NCI-H1694 treated with DMSO at 0.1 percent for 48 hours (cell line): Measurements from ENCODE around the gene DENND6B.

ENCODE experiments used
- DNase-seq: peaks from one replicate; lab custom pipeline; 2025; lab: John Stamatoyannopoulos, UW

DENND6B gene

DNA sequence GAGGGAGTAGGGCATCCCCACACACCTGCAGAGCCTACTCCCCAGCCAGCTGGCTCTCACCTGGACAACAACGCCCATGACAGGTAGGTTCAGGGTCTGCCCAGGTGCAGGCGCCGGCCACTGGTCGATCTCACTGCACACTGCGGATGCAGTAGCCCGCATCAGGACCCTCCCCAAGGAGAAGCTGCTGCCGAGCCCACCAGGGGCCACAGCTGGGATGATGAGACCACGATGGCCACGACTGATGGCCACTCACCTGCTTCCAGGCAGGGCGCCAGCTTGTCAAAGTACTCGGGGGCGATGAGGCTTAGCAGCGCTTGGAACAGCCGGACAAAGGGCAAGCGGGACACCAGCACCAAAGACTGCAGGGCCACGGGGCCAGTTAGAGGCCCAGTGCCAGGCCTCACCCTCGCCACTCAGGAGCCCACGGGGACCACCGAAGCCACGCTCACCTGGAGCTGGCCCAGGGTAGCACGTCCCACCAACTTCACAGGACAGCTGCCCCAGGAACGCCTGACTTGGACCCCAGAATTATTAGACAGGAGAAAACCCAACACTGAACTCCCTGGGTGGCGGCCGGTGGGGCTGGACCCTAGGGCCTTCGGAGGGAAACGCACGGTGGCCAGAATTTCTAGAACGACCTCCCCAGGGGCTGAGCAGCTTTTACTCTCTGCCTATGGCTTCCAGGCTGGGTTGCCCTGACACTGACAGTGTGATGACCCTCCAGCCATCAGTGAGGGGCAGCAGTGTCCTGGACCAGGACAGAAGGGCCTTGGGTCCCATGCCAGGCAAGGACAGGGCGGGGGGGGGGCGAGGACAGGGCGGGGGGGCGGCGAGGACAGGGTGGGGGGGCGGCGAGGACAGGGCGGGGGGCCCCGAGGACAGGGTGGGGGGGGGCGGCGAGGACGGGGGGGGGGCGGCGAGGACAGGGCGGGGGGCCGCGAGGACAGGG is 10.4 kb downstream of the DENND6B start:
- DNase-seq, result no peak

DNA sequence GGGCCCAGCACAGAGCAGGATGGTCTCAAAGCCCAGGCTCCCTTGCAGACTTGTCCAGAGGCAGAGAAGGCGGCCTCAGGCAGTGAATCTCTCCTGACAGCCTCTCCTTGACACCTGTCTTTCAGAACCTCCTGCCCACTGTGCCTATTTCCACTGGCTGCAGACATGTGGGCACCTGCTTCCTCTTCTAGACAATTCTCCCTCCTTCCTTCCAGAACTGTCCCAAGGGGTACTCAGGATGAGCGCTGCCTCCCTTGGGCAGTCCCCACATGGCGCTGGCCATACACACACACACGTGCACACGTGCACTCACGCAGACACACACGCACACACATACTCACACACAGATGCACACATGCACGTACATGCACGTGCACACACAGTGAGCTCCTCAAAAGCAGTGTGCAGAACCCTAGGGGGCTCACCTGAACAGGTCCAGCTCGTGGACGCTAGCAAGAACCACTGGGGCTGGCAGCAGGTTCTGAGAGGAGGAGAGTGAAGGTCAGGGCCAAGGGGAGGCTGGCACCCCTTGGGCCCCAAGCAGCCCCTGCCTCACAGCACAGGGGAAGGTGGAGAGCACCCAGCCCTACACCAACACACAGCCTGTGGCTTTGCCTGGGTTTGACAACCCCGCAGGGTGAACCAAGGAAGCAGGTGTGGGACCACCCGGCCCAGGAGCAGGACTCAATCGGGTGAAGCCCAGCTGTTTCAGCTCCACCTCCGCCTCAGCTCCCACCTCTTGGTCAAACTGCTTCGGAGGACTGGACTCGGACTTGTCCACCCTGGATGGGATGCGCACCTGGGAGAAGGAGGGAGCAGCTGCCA is 11.3 kb downstream of the DENND6B start:
- no peak for DNase-seq

GRCh38 chr22:50314455-50315288 is 12.1 kb downstream of the DENND6B start:
- DNase-seq, result no peak

- DNase-seq, result no peak
Measured at GRCh38 chr22:50314081-50314454, 12.7 kb downstream of the DENND6B start.

DNA sequence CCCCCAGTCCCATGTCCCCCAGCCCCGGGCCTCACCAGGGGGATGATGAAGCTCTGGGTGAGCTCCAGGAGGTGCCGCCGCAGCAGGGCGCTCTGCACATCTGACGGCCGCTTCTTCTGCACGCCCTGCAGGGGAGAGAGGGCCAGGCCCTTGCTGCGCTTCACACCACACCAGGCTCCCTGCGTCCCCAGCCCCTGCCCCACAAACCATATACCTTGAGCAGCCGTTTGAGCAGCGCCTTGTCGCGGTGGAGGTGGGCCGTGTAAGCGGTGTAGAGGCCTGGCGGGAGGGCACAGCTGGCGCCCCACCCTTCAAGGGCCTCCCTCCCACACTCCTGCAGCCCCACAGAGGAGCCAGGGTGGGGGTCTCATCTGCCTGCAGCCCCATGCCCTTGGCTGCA is 13.2 kb downstream of the DENND6B start:
- DNase-seq, result no peak

GRCh38 chr22:50313021-50313420 is 13.8 kb downstream of the DENND6B start:
- DNase-seq, result no peak

- DNase-seq, result no peak
Measured at GRCh38 chr22:50312371-50312770, 14.4 kb downstream of the DENND6B start.

DNA sequence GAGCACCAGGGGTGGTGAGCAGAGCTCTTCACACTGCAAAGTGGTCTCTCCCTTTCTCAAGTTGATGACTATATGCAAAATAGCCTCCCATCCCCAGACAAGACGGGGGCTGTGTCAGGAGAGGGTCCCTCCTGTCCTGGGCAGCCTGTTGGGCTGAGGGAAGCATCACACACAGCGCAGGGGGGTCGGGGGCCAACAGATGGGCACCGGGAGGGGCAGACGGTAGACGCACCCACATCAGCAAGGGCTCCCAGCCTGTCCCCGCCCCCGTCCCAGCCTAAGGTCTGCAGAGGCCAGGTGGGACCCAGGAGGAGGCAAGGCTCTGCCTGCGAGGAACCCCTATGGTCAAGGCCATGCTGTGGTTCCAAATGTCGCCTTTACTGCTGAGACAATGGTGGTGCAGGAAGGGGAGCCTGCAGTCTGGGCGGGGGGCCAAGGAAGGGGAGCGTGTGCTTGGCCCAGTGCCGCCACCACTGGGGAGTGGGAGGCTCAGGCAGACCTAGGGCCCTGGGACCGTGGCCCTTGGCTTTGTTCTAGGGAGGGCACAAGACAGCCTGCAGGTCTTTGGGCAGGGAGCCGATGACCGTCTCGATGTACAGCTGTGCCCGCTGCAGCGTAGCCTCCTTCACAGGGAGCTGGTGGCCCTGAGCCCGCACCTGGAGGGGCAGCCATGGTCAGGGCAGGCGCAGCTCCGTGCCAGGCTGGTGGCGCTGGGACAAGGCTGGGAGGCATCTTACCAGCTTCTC is 15.0 kb downstream of the DENND6B start:
- DNase-seq, result no peak

DNA sequence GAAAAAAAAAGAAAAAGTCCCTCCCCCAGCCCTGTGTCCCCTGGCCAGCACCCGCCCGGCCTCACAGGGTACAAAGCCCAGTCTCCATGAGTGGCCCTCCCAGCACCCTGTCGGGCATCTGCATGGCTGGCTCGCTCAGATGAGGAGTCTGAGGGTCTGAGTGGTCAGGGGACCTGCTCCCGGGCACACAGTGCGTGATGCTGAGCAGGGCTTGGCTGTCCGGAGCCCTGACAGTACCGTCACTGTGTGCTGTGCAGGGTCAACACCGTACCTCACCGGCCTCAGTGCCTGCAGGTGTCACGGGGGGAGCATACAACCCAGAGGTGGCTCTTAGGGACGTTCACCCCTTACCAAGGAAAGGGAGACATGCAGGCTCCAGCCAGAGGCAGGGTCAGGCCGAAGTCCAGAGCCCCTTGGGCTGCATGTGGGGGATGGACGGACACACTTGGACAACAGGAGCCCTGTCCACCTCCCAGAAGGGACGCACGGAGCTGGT is 15.8 kb downstream of the DENND6B start:
- DNase-seq, result no peak

DNA sequence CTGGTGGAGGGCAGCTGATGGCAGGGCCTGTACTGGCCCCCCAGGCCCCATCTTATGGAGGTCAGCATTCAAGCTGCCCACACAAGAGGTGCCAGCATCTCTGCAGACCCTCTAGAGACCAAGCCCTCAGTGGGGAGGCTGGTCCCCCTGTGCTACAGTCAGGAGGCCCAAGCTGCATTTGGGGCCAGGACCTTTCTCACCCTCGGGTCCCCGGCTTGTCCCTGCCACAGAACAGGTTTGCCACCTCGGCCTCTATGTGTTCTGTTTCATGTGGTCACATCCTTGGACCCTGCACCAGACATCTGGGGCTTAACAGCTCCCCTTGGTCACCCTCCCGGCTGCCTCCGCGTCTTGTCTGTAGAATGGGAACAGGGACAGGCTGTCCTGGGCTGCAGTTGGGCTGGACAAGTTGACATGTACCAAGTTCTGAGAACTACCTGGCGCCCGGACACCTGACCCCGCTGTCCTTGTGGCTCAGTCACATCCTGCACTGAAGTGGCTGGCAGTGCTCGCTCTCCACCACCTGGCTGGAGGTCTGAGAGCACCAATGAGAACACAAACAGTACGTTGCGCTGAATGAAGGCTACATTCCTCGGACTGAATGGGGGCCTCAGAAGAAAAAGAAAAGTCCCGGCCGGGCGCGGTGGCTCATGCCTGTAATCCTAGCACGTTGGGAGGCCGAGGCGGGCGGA is 16.6 kb downstream of the DENND6B start:
- no peak for DNase-seq

- DNase-seq, result no peak
Measured at GRCh38 chr22:50309601-50309991, 17.2 kb downstream of the DENND6B start.

- no peak for DNase-seq
Measured at GRCh38 chr22:50308986-50309600, 17.7 kb downstream of the DENND6B start.

GRCh38 chr22:50308597-50308935 is 18.2 kb downstream of the DENND6B start:
- DNase-seq, result no peak

DNA sequence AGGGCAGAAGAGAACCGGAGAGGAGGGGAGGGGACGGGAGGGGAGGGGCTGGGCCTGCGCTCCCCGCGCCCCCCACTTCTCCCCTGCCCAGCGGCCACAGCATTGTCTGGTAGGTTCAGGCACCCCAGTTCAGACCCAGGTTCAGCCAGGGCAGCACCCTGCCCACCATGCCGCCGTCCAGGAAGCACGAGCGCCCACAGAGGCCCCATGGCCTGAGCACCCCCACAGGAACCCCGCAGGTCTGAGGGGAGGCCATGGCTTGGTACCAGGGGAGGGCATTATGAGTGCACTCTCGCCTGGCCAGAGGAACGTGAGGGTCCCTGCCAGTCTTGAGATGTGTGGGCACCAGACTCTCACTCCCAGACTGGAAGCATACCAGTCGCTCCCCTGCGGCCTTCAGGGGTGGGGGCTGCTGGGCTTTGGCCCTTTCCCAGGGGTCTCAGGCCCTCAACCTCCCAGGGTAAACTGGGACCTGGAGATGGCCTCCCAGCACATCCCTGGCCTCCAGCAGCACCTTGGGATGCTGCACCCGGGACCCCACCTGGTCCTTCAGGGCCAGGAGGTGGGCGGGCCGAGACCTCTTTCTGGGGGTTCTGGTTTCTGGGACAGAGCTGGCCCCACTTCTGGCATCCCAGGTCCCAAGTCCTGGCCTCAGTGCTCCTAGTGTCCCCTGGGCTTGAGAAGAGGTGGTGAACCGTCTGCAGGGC is 18.8 kb downstream of the DENND6B start:
- no peak for DNase-seq

- DNase-seq, result peak; percentile 44
Measured at GRCh38 chr22:50306753-50307749, 19.8 kb downstream of the DENND6B start, which contains the start of gene PLXNB2. Gene PLXNB2 (minus strand): TSS chr22:50307646. CDS start chr22:50290584, 17,062 bp downstream.

DNA sequence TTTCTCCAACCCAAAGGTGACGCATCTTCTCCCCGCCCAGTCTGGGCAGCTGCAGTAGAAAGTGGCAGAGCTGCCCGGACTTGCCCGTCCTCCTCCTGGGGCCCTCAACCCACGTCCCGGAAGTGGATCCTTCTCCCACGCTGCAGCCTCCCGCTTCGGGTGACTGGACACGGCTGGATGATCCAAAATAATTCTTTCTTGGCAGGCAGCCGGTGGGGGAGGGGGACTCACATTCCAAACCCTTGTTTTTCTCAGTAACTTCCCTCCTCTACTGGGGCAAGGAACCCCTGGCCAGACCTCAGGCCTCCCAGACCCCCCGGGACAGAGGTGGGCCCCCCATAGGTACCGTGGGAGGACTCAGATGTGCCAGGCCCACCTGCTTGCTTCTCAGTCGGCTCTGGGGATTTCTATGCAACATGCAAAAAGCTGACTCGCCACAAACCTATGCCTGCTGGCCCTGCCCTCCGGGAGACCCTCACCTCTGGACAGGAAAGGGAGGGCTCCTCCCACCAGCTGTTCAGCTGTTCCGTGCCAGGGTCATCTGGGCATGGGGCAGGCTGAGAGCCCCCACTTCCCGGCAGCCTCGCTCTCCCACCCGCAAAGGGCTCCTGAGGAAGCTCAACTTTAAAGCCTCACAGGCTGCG is 20.8 kb downstream of the DENND6B start:
- DNase-seq, result peak; percentile 86

- DNase-seq, result no peak
Measured at GRCh38 chr22:50305393-50305922, 21.4 kb downstream of the DENND6B start.
